Heart left ventricle (tissue), 16 donors: Measurements from ENCODE around the gene PUM1. TPM values are rescaled to one million over a fixed set of nuclear protein-coding genes. Genes with fewer than 3 reads are reported as not detected.

ENCODE experiments used
- ATAC-seq, 4 donors: fragments of 200-7000 bp; cut with Tn5 transposase; one replicate each; pipeline ENCODE4 v1.9.1; 2020 to 2022; ENCODE audit warnings: moderate library complexity in 4 of 4, mild to moderate bottlenecking in 3 of 4, moderate number of reproducible peaks in 1 of 4
- DNase-seq, 5 donors: peaks; one replicate each; pipeline ENCODE4 v3.0.0-alpha.2; 2020
- H3K27ac ChIP-seq, 12 donors: fragments of 200-600 bp; sonication (generic) in 4 of 12; one replicate each; pipeline versions ENCODE4 v1.5.0 to v1.8.0; 2016 to 2022; ENCODE audit warnings: mild to moderate bottlenecking in 2 of 12
- H3K27me3 ChIP-seq, 9 donors: fragments of 200-600 bp; sonication (generic) in 2 of 9; one replicate each; pipeline versions ENCODE4 v1.5.1 to v1.8.0; 2016 to 2022; ENCODE audit warnings: mild to moderate bottlenecking in 3 of 9
- H3K36me3 ChIP-seq, 9 donors: fragments of 200-600 bp; sonication (generic) in 2 of 9; one replicate each; pipeline versions ENCODE4 v1.5.0 to v1.8.0; 2018 to 2022; ENCODE audit warnings: mild to moderate bottlenecking in 2 of 9
- H3K4me1 ChIP-seq, 12 donors: fragments of 200-600 bp; sonication (generic) in 4 of 12; one replicate each; pipeline versions ENCODE4 v1.5.0 to v1.8.0; 2016 to 2022; ENCODE audit warnings: mild to moderate bottlenecking in 3 of 12
- H3K4me3 ChIP-seq, 12 donors: fragments of 200-600 bp; sonication (generic) in 4 of 12; one replicate each; pipeline versions ENCODE4 v1.5.0 to v1.8.0; 2017 to 2022; ENCODE audit warnings: mild to moderate bottlenecking in 9 of 12, moderate library complexity in 4 of 12
- H3K9me3 ChIP-seq, 12 donors: fragments of 200-600 bp; sonication (generic) in 4 of 12; one replicate each; pipeline versions ENCODE4 v1.5.0 to v1.8.0; 2016 to 2022; ENCODE audit warnings: mild to moderate bottlenecking in 1 of 12
- CTCF ChIP-seq, 12 donors: fragments of 200-600 bp; sonication (generic) in 4 of 12; IDR thresholded peaks; one replicate each; pipeline versions ENCODE4 v1.5.0 to v1.8.0; 2018 to 2022; ENCODE audit warnings: antibody characterized with exemption in 12 of 12, mild to moderate bottlenecking in 5 of 12
- POLR2A ChIP-seq, 2 donors: fragments of 450-650 bp; IDR thresholded peaks; one replicate each; pipeline ENCODE4 v1.6.1; 2017; ENCODE audit warnings: antibody characterized with exemption in 2 of 2, mild to moderate bottlenecking in 2 of 2, moderate library complexity in 2 of 2
- WGBS, 4 donors: extraction: QIAGEN DNeasy Blood & Tissue Kit in 2 of 4; methylation state at CpG; one replicate each; pipeline versions ENCODE4 v1.1.5 to v1.1.7; 2013 to 2018; 5-methylcytosine and 5-hydroxymethylcytosine counted together
- intact Hi-C, 10 donors: fragments of 100-400 bp; cut with DNase I; formaldehyde crosslinking; loops; one replicate each; pipeline versions ENCODE4 v1.11.1 to v1.14.2; 2022
- polyA plus RNA-seq, 2 donors: library from polyadenylated mRNA; stranded (reverse); fragments of 200-250 nt; gene quantifications; one replicate each; pipeline ENCODE4 v1.2.3, GENCODE V29; 2013
- total RNA-seq, 9 donors: library from RNA; depleted of rRNA in 2 of 9; stranded (reverse); fragments of >200 nt in 2 of 9; fragmentation: NEBNext Ultra II Directional in 3 of 9; extraction: Animal tissue kit (Norgen Biotek cat#: 25700) in 3 of 9; gene quantifications; one replicate each; pipeline versions ENCODE4 v1.1.0 to v1.2.4, GENCODE V29; 2016 to 2023
- donor health status: ischemic (EF 13 %, LVEDD 7.1; RV severe dilation, severe dysfunction).
- donor health status: healthy with polysubstance abuse.
- donor health status: DM: no; HTN: yes; CAD: no.
- donor health status: DM: no; HTN: no; CAD: no.
- donor health status: ischemic (EF 25% LVEDD 6.9; RV normal size, moderate dysfunction).
- donor health status: ischemic (EF 25% LVEDD 5.7; RV mildly dilated, moderate dysfunction).
- donor health status: healthy.
- donor health status: DM: yes; HTN: yes; CAD: no.
- donor health status: ischemic (EF 35%, LVEDD 5.7; RV mildly dilated, moderate dysfunction).
- donor health status: nonischemic (EF 11% LVEDD 7.7; RV severe dilation, severe dysfunction).
- donor health status: DM: yes; HTN: yes; CAD: no.
- donor health status: PGD.
- donor health status: ischemic (EF 29% LVEDD 5.4; RV normal size, mild dysfunction).
- donor health status: nonischemic (EF 23%, LVEDD 6.1; RV moderate dilation, normal function).

The PUM1 gene
- total and polyA plus RNA-seq, 11 donors, result 19.2 to 96.3 (median 70.7) TPM

GRCh38 chr1:30934613-30935012 is 130.9 kb downstream of the PUM1 start:
- Histone ChIP-seq H3K27me3 (no peaks in the 10 kb centered on the region), H3K4me1 (no peaks in the 10 kb centered on the region), H3K36me3 (peaks cover 0 to 86% (median 69%) of the 10 kb centered on the region in 9 donors), H3K9me3 (no peaks in the 10 kb centered on the region), H3K27ac (no peak overlapping the region), H3K4me3 (no peak overlapping the region)
- 90 to 95% (median 92%) methylated on average over 3 of the region's 3 CpGs for WGBS, 4 donors
- TF ChIP-seq CTCF (IDR thresholded peaks at IDR 0.05) (no peak), POLR2A (IDR thresholded peaks at IDR 0.05) (no peak)
- intact Hi-C loops, result no loop called here
- no peak for DNase-seq
- ATAC-seq, result no peak

- peaks cover 0 to 5% (median 0%) of the 10 kb centered on the region in 12 donors for H3K4me1 ChIP-seq
- DNase-seq (no peak), ATAC-seq (no peak)
- peaks cover 0 to 78% (median 65%) of the 10 kb centered on the region in 9 donors for H3K36me3 ChIP-seq
- H3K9me3 ChIP-seq, result no peaks in the 10 kb centered on the region
- no peak overlapping the region for H3K27ac ChIP-seq
- H3K27me3 ChIP-seq, result no peaks in the 10 kb centered on the region
- 80 to 86% (median 82%) methylated on average over 4 of the region's 4 CpGs for WGBS, 4 donors
- no peak for TF ChIP-seq CTCF (IDR thresholded peaks at IDR 0.05)
- no peak overlapping the region for H3K4me3 ChIP-seq
- intact Hi-C loops, result no loop called here
These were observed 131.7 kb downstream of the PUM1 start for GRCh38 chr1:30933874-30934252.

- intact Hi-C loops, result no loop called here
- Histone ChIP-seq H3K27me3 (no peaks in the 10 kb centered on the region), H3K36me3 (peaks cover 0 to 50% (median 38%) of the 10 kb centered on the region in 9 donors), H3K27ac (peak overlapping the region in 1 of 12 donors; percentile 5), H3K9me3 (no peaks in the 10 kb centered on the region), H3K4me3 (no peak overlapping the region), H3K4me1 (peaks cover 0 to 9% (median 0%) of the 10 kb centered on the region in 12 donors)
- no peak for TF ChIP-seq CTCF (IDR thresholded peaks at IDR 0.05)
- TF ChIP-seq POLR2A (IDR thresholded peaks at IDR 0.05), result no peak
- ATAC-seq (peak in 1 of 4 donors; percentile 16), DNase-seq (no peak)
- 71 to 79% (median 76%) methylated on average over 6 of the region's 6 CpGs for WGBS, 4 donors
These were observed 134.8 kb downstream of the PUM1 start for GRCh38 chr1:30930631-30931173.

GRCh38 chr1:30929944-30930525 is 135.5 kb downstream of the PUM1 start:
- H3K4me1 ChIP-seq, result peaks cover 0 to 9% (median 0%) of the 10 kb centered on the region in 12 donors
- no peak for DNase-seq
- no peaks in the 10 kb centered on the region for H3K9me3 ChIP-seq
- intact Hi-C loops, result loop anchor here in 2 of 10 donors (5.0 kb wide), 2 partner anchors 198 to 208 kb away; partner anchors contain the start of gene MATN1 (in 1 of the 2)
- no peaks in the 10 kb centered on the region for H3K27me3 ChIP-seq
- 76 to 82% (median 79%) methylated on average over 8 of the region's 8 CpGs for WGBS, 4 donors
- ATAC-seq, result peak in 3 of 4 donors; percentile 16 to 28 (median 21)
- H3K4me3 ChIP-seq, result no peak overlapping the region
- no peak overlapping the region for H3K27ac ChIP-seq
- TF ChIP-seq POLR2A (IDR thresholded peaks at IDR 0.05) (no peak), CTCF (IDR thresholded peaks at IDR 0.05) (no peak)
- peaks cover 0 to 45% (median 33%) of the 10 kb centered on the region in 9 donors for H3K36me3 ChIP-seq
